H1 (cell line): Measurements from ENCODE around the gene SPPL2B. TPM values are rescaled to one million over a fixed set of nuclear protein-coding genes. Genes with fewer than 3 reads are reported as not detected.

ENCODE experiments used
- CTCF ChIA-PET: fragments of 300-600 bp; sonication (Branson Sonifier 250); formaldehyde crosslinking; loops from one replicate; lab custom pipeline; 2021; ENCODE audit not compliant: partially characterized antibody; lab: Charles Lee
- POLR2A ChIA-PET: fragments of 300-600 bp; sonication (Branson Sonifier 250); formaldehyde crosslinking; loops from one replicate; lab custom pipeline; 2021; ENCODE audit warnings: inconsistent platforms; ENCODE audit not compliant: partially characterized antibody; lab: Charles Lee
- DNase-seq, 2 experiments: peaks; one replicate each; pipeline versions ENCODE4 v3.0.0 to v3.0.0-alpha.2; 2010 to 2022; ENCODE audit warnings: low spot score in 2 of 2, low read depth in 1 of 2, mixed read lengths in 1 of 2
- FAIRE-seq: peaks from 2 replicates; lab custom pipeline; 2011; peaks lifted over from hg19 to GRCh38; lab: Jason Lieb, UNC
- H2AFZ ChIP-seq: 2 replicates; pipeline ENCODE4 v1.8.1; 2012; ENCODE audit warnings: low read length, inconsistent platforms
- H2AK5ac ChIP-seq: 2 replicates; pipeline ENCODE4 v1.6.1; 2013; ENCODE audit warnings: low read depth, low read length
- H2BK120ac ChIP-seq: replicated peaks from 2 replicates; pipeline ENCODE3; 2013; ENCODE audit warnings: low read depth, low read length, inconsistent platforms
- H2BK12ac ChIP-seq: 2 replicates; pipeline ENCODE4 v1.6.1; 2013; ENCODE audit warnings: low read depth, low read length
- H2BK15ac ChIP-seq: 2 replicates; pipeline ENCODE4 v1.6.1; 2013; ENCODE audit warnings: low read length
- H2BK20ac ChIP-seq: 2 replicates; pipeline ENCODE4 v1.6.1; 2013; ENCODE audit warnings: low read length
- H2BK5ac ChIP-seq: 2 replicates; pipeline ENCODE4 v1.6.1; 2013; ENCODE audit warnings: low read depth, low read length
- H3K14ac ChIP-seq: 2 replicates; pipeline ENCODE4 v1.6.1; 2013; ENCODE audit warnings: inconsistent platforms; ENCODE audit not compliant: insufficient read length
- H3K18ac ChIP-seq: 2 replicates; pipeline ENCODE4 v1.6.1; 2013; ENCODE audit warnings: low read length; ENCODE audit errors: extremely low read depth
- H3K23ac ChIP-seq: 2 replicates; pipeline ENCODE4 v1.6.1; 2013; ENCODE audit warnings: inconsistent platforms; ENCODE audit not compliant: insufficient read length
- H3K23me2 ChIP-seq: 2 replicates; pipeline ENCODE4 v1.6.1; 2013; ENCODE audit warnings: low read depth, low read length
- H3K27ac ChIP-seq: 2 replicates; pipeline ENCODE4 v1.6.1; 2011; ENCODE audit warnings: low read depth, low read length, inconsistent platforms
- H3K27me3 ChIP-seq, 4 experiments: replicated peaks in 1 of 4; 1 replicate in 1 of 4; 2 replicates in 3 of 4; pipeline versions ENCODE4 v1.6.1 to v1.8.1; 2011 to 2013; ENCODE audit warnings: low read length in 3 of 4, mild to moderate bottlenecking in 3 of 4, inconsistent platforms in 2 of 4, mixed read lengths in 2 of 4, moderate library complexity in 1 of 4; ENCODE audit not compliant: control insufficient read depth in 3 of 4, insufficient read depth in 3 of 4; ENCODE audit errors: extremely low read depth in 1 of 4
- H3K36me3 ChIP-seq, 4 experiments: 2 replicates each; pipeline versions ENCODE4 v1.6.1 to v1.8.1; 2011 to 2013; ENCODE audit warnings: mild to moderate bottlenecking in 4 of 4, low read length in 3 of 4, moderate library complexity in 2 of 4, control low read depth in 1 of 4, inconsistent platforms in 1 of 4; ENCODE audit not compliant: insufficient read depth in 4 of 4, control insufficient read depth in 2 of 4
- H3K4ac ChIP-seq: replicated peaks from 2 replicates; pipeline ENCODE3; 2013; ENCODE audit warnings: low read length, low read depth, mixed read lengths, inconsistent platforms; ENCODE audit not compliant: insufficient read length
- H3K4me1 ChIP-seq, 4 experiments: replicated peaks in 1 of 4; 1 replicate in 1 of 4; 2 replicates in 3 of 4; pipeline versions ENCODE4 v1.6.1 to v1.8.1; 2011 to 2013; ENCODE audit warnings: low read length in 3 of 4, inconsistent platforms in 2 of 4, mixed read lengths in 1 of 4; ENCODE audit not compliant: insufficient read depth in 4 of 4, control insufficient read depth in 3 of 4
- H3K4me2 ChIP-seq, 2 experiments: 2 replicates each; pipeline versions ENCODE4 v1.6.1 to v1.8.1; 2011 to 2013; ENCODE audit warnings: low read depth in 2 of 2, low read length in 2 of 2, control low read depth in 1 of 2, inconsistent platforms in 1 of 2, mild to moderate bottlenecking in 1 of 2; ENCODE audit not compliant: insufficient read depth in 1 of 2
- H3K4me3 ChIP-seq, 4 experiments: fragments of 200-600, 300-600 bp in 1 of 4; sonication (generic), shearing (Covaris generic), sonication (Bioruptor Twin) in 1 of 4; 2 replicates each; pipeline versions ENCODE4 v1.5.1 to v1.8.1; 2011 to 2016; ENCODE audit warnings: low read length in 4 of 4, low read depth in 3 of 4, control low read depth in 2 of 4, inconsistent platforms in 2 of 4, mild to moderate bottlenecking in 2 of 4, mixed read lengths in 1 of 4, moderate library complexity in 1 of 4; ENCODE audit not compliant: insufficient read depth in 2 of 4; ENCODE audit errors: extremely low read depth in 1 of 4
- H3K56ac ChIP-seq: replicated peaks from 2 replicates; pipeline ENCODE3; 2013; ENCODE audit warnings: low read depth, mild to moderate bottlenecking, mixed read lengths, low read length, inconsistent platforms; ENCODE audit not compliant: insufficient read length
- H3K79me1 ChIP-seq: 2 replicates; pipeline ENCODE4 v1.6.1; 2013; ENCODE audit warnings: low read depth, low read length, control low read depth
- H3K79me2 ChIP-seq, 2 experiments: 2 replicates each; pipeline versions ENCODE4 v1.6.1 to v1.8.1; 2012 to 2013; ENCODE audit warnings: low read length in 2 of 2, mild to moderate bottlenecking in 2 of 2, inconsistent platforms in 1 of 2; ENCODE audit not compliant: insufficient read depth in 2 of 2, control insufficient read depth in 1 of 2
- H3K9ac ChIP-seq, 4 experiments: replicated peaks in 1 of 4; 1 replicate in 1 of 4; 2 replicates in 3 of 4; pipeline versions ENCODE4 v1.6.1 to v1.8.1; 2011 to 2013; ENCODE audit warnings: low read depth in 3 of 4, low read length in 3 of 4, control low read depth in 2 of 4, mild to moderate bottlenecking in 2 of 4, moderate library complexity in 2 of 4, inconsistent platforms in 1 of 4; ENCODE audit errors: extremely low read depth in 1 of 4
- H3K9me3 ChIP-seq, 2 experiments: 2 replicates each; pipeline versions ENCODE4 v1.6.1 to v1.8.1; 2012 to 2013; ENCODE audit warnings: mild to moderate bottlenecking in 2 of 2, moderate library complexity in 2 of 2, control low read depth in 1 of 2, inconsistent platforms in 1 of 2, low read depth in 1 of 2, low read length in 1 of 2, mixed read lengths in 1 of 2; ENCODE audit not compliant: insufficient read depth in 2 of 2
- H4K20me1 ChIP-seq, 2 experiments: replicated peaks in 1 of 2; 2 replicates each; pipeline versions ENCODE3 to v1.8.1; 2011 to 2013; ENCODE audit warnings: inconsistent platforms in 2 of 2, low read length in 2 of 2, mild to moderate bottlenecking in 1 of 2; ENCODE audit not compliant: insufficient read depth in 2 of 2, control insufficient read depth in 1 of 2
- H4K5ac ChIP-seq: 2 replicates; pipeline ENCODE4 v1.6.1; 2013; ENCODE audit warnings: low read length, low read depth, mixed read lengths, inconsistent platforms; ENCODE audit not compliant: insufficient read length
- H4K8ac ChIP-seq: 2 replicates; pipeline ENCODE4 v1.8.0; 2013; ENCODE audit warnings: mild to moderate bottlenecking, moderate library complexity, low read length, inconsistent platforms; ENCODE audit not compliant: insufficient read depth; ENCODE audit errors: extremely low read depth
- H4K91ac ChIP-seq: replicated peaks from 2 replicates; pipeline ENCODE3; 2013; ENCODE audit warnings: low read length, mixed read lengths, inconsistent platforms; ENCODE audit not compliant: insufficient read length
- CEBPB ChIP-seq: IDR thresholded peaks from 2 replicates; pipeline ENCODE4 v1.6.1; 2012; ENCODE audit warnings: low read depth, low read length
- CREB1 ChIP-seq: IDR thresholded peaks from 2 replicates; pipeline ENCODE4 v1.6.1; 2012; ENCODE audit warnings: inconsistent platforms
- GABPA ChIP-seq: IDR thresholded peaks from 2 replicates; pipeline ENCODE4 v1.6.1; 2011; ENCODE audit warnings: mild to moderate bottlenecking, low read length, moderate library complexity, borderline replicate concordance; ENCODE audit not compliant: insufficient read depth
- HDAC2 ChIP-seq, 2 experiments: fragments of 300-600 bp in 1 of 2; sonication (generic) in 1 of 2; IDR thresholded peaks; 2 replicates each; pipeline ENCODE4 v1.6.1; 2011 to 2012; ENCODE audit warnings: low read depth in 2 of 2, low read length in 2 of 2, mild to moderate bottlenecking in 2 of 2, moderate library complexity in 2 of 2, borderline replicate concordance in 1 of 2, inconsistent platforms in 1 of 2
- POLR2A ChIP-seq, 2 experiments: IDR thresholded peaks; 1 replicate in 1 of 2; 2 replicates in 1 of 2; pipeline ENCODE4 v1.6.1; 2011; ENCODE audit warnings: low read depth in 2 of 2, low read length in 2 of 2, mild to moderate bottlenecking in 2 of 2; ENCODE audit errors: control extremely low read depth in 1 of 2
- POLR2AphosphoS5 ChIP-seq: IDR thresholded peaks from 2 replicates; pipeline ENCODE4 v1.6.1; 2011; ENCODE audit warnings: low read depth, low read length
- SIN3A ChIP-seq, 2 experiments: IDR thresholded peaks in 1 of 2; conservative IDR thresholded peaks in 1 of 2; 2 replicates each; pipeline ENCODE4 v1.6.1; 2011 to 2012; ENCODE audit warnings: low read length in 2 of 2, improper control_type of control experiment in 1 of 2, low read depth in 1 of 2, mild to moderate bottlenecking in 1 of 2
- SP1 ChIP-seq: IDR thresholded peaks from 2 replicates; pipeline ENCODE4 v1.6.1; 2011; ENCODE audit warnings: low read depth, low read length
- whole genome bisulfite sequencing, 2 experiments: shearing (Covaris generic) in 1 of 2; methylation state at CpG; one replicate each; pipeline versions ENCODE4 v1.1.6 to v1.1.7; 2013 to 2015; ENCODE audit warnings: low lambda C conversion rate in 2 of 2, mixed read lengths in 2 of 2, inconsistent platforms in 1 of 2, low coverage in 1 of 2, missing lambda C conversion rate in 1 of 2; ENCODE audit not compliant: insufficient replicate concordance in 2 of 2, insufficient coverage in 1 of 2, insufficient read length in 1 of 2; ENCODE audit errors: extremely low coverage in 1 of 2, missing lambda C conversion rate in 1 of 2; 5-methylcytosine and 5-hydroxymethylcytosine counted together
- polyA plus RNA-seq, 7 experiments: library from polyadenylated mRNA; depleted of rRNA in 3 of 7; stranded (reverse) in 5 of 7; unstranded in 2 of 7; fragments of >200 nt in 5 of 7; fragments of 200-250 nt in 2 of 7; gene quantifications; 1 replicate in 5 of 7; 2 replicates in 1 of 7; 4 replicates in 1 of 7; pipeline versions ENCODE4 v1.2.1 to v1.2.3, GENCODE V29; 2011 to 2013; ENCODE audit warnings: missing spikeins in 2 of 7, mixed read lengths in 2 of 7
- total RNA-seq: library from RNA; stranded (reverse); fragmentation: NEBNext Ultra II Directional; extraction: Animal tissue kit (Norgen Biotek cat#: 25700); gene quantifications from 2 replicates; pipeline ENCODE4 v1.2.1, GENCODE V29; 2021
- TF ChIP-seq, protein P1 (sequence below), 3 experiments: IDR thresholded peaks; 1 replicate in 2 of 3; 2 replicates in 1 of 3; pipeline versions ENCODE4 v1.5.1 to v1.6.1; 2011; ENCODE audit warnings: low read length in 3 of 3, mild to moderate bottlenecking in 3 of 3, inconsistent platforms in 2 of 3, low read depth in 1 of 3, moderate library complexity in 1 of 3; ENCODE audit not compliant: insufficient read depth in 1 of 3; ENCODE audit errors: control extremely low read depth in 1 of 3

Gene SPPL2B
- total and polyA plus RNA-seq, 2 of the 8 experiments (the other 6 are each of a cell fraction or from before 2014, with no cell fraction given) = 34.8 to 55.7 TPM

DNA sequence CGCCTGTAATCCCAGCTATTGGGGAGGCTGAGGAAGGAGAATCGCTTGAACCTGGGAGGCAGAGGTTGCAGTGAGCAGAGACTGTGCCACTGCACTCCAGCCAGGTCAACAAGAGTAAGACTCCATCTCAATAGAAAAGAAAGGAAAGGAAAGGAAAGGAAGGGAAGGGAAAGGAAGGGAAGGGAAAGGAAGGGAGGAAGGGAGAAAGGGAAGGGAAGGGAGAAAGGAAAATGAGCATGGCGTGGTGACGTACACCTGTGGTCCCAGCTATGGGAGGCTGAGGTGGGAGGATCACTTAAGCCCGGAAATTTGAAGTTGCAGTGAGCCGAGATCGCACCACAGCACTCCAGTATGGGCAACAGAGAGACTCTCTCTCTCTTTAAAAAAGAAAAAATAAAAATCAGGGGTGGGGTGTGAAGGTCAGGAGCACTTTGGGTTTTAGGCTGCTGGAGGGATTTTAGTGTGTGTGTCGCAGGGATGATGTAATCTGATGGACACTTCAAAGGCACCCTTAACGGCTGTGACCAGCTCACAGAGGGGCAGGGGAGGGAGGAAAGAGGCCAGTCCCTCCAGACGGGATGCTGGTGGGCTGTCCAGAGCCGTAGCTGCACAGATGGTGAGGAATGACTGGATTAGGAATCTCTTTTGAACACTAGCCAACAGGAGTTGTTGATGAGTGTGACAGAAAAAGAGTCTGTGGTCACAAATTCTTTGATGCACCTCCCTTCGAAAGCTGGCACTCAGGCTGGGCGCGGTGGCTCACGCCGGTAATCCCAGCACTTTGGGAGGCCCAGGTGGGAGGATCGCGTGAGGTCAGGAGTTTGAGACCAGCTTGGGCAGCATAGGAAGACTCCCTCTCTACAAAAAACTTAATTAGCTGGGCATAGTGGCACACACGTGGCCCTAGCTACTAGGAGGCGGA lies 59.1 kb downstream of the SPPL2B start:
- no peak overlapping the region for H3K4ac ChIP-seq
- POLR2A ChIA-PET = interaction anchor here (1.0 to 1.2 kb wide), 2 partner anchors 70 to 89 kb away, joined by 3 to 4 read pairs; partner anchors contain the start of gene GADD45B
- TF ChIP-seq POLR2A (IDR thresholded peaks at IDR 0.05; ENCODE audit: control extremely low read depth in 1 of 2, low read depth in 2 of 2, low read length in 2 of 2) (no peak), HDAC2 (IDR thresholded peaks at IDR 0.05; ENCODE audit: borderline replicate concordance in 1 of 2, low read depth in 2 of 2, low read length in 2 of 2) (no peak), SP1 (no peak), POLR2AphosphoS5 (no peak), GABPA (no peak), SIN3A (conservative IDR thresholded peaks at IDR 0.05 in 1 of 2, IDR thresholded peaks at IDR 0.05 in 1 of 2; ENCODE audit: low read depth in 1 of 2, low read length in 2 of 2) (no peak), CREB1 (no peak), CEBPB (no peak)
- TF ChIP-seq, protein P1, sequence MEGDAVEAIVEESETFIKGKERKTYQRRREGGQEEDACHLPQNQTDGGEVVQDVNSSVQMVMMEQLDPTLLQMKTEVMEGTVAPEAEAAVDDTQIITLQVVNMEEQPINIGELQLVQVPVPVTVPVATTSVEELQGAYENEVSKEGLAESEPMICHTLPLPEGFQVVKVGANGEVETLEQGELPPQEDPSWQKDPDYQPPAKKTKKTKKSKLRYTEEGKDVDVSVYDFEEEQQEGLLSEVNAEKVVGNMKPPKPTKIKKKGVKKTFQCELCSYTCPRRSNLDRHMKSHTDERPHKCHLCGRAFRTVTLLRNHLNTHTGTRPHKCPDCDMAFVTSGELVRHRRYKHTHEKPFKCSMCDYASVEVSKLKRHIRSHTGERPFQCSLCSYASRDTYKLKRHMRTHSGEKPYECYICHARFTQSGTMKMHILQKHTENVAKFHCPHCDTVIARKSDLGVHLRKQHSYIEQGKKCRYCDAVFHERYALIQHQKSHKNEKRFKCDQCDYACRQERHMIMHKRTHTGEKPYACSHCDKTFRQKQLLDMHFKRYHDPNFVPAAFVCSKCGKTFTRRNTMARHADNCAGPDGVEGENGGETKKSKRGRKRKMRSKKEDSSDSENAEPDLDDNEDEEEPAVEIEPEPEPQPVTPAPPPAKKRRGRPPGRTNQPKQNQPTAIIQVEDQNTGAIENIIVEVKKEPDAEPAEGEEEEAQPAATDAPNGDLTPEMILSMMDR (IDR thresholded peaks at IDR 0.05; ENCODE audit: control extremely low read depth in 1 of 3, insufficient read depth in 1 of 3, low read depth in 1 of 3, low read length in 3 of 3) = no peak

More for the DNA sequence above, 59.1 kb downstream of the SPPL2B start:
- CTCF ChIA-PET = interaction anchor here (0.7 to 1.4 kb wide), 8 partner anchors 16 to 582 kb away, joined by 3 to 4 read pairs (median 3); no protein-coding TSS in a partner anchor
- no peak overlapping the region for H3K56ac ChIP-seq
- H3K23me2 ChIP-seq = no peaks in the 10 kb centered on the region; the same call in 1 of the 2 replicates
- DNase-seq = no peak
- no peaks in the 10 kb centered on the region for H3K9me3 ChIP-seq
- no peak overlapping the region for H3K4me3 ChIP-seq
- H3K79me2 ChIP-seq = no peaks in the 10 kb centered on the region
- H2BK5ac ChIP-seq = no peak overlapping the region
- H2BK20ac ChIP-seq = no peak overlapping the region
- no peak overlapping the region for H2AK5ac ChIP-seq
- peaks cover 0 to 2% (median 0%) of the 10 kb centered on the region in 4 experiments; a peak in 3 of 7 replicates for H3K4me1 ChIP-seq
- H3K36me3 ChIP-seq = no peaks in the 10 kb centered on the region
- H3K23ac ChIP-seq = no peak overlapping the region
- FAIRE-seq = no peak
- H2AFZ ChIP-seq = no peak overlapping the region
- H4K91ac ChIP-seq = no peak overlapping the region
- H3K27ac ChIP-seq = no peak overlapping the region
- no peak overlapping the region for H3K9ac ChIP-seq
- H2BK120ac ChIP-seq = no peak overlapping the region
- no peak overlapping the region for H4K5ac ChIP-seq
- H2BK12ac ChIP-seq = no peak overlapping the region
- H3K79me1 ChIP-seq = no peaks in the 10 kb centered on the region
- H3K18ac ChIP-seq = no peak overlapping the region
- no peak overlapping the region for H3K14ac ChIP-seq
- WGBS, 2 experiments = 88% methylated on average over 20 of the region's 20 CpGs; no CpG with 5 or more reads in 1 of the 2 experiments
- peaks cover 0 to under 1% (median 0%) of the 10 kb centered on the region in 4 experiments; a peak in 1 of 7 replicates for H3K27me3 ChIP-seq
- peaks cover 0 to 1% of the 10 kb centered on the region in 2 experiments for H4K20me1 ChIP-seq
- no peak overlapping the region for H4K8ac ChIP-seq
- H3K4me2 ChIP-seq = no peak overlapping the region
- H2BK15ac ChIP-seq = no peak overlapping the region
